ENCODE data around the gene HBE1. TPM values are rescaled to one million over a fixed set of nuclear protein-coding genes. Genes with fewer than 3 reads are reported as not detected.

HBE1 gene
- total and polyA plus RNA-seq, 2 experiments from 2014 or later: not detected

- no peak for ATAC-seq
- H3K9me2 ChIP-seq (ENCODE audit: insufficient read depth): no peaks in the 10 kb centered on the region
- no peak overlapping the region for H3K27ac Mint-ChIP-seq
These were observed 5.8 kb upstream of the HBE1 start for GRCh38 chr11:5275369-5276110.

More at GRCh38 chr11:5275369-5276110, 5.8 kb upstream of the HBE1 start:
- Mint-ChIP-seq H3K9me3 (no peaks in the 10 kb centered on the region), H3K36me3 (ENCODE audit: low read depth) (no peaks in the 10 kb centered on the region), H3K27me3 (ENCODE audit: insufficient read depth, low read depth, poor library complexity) (no peaks in the 10 kb centered on the region), H3K4me3 (no peak overlapping the region), H3K4me1 (peaks cover 7% of the 10 kb centered on the region; the same call in 2 of the 3 replicates)
- Histone ChIP-seq H3K4me1 (ENCODE audit: insufficient read depth) (no peaks in the 10 kb centered on the region), H3K36me3 (ENCODE audit: insufficient read depth) (no peaks in the 10 kb centered on the region), H3K4me2 (no peak overlapping the region), H3K4me3 (no peak overlapping the region), H3K27me3 (ENCODE audit: insufficient read depth) (no peaks in the 10 kb centered on the region), H3F3A (replicated peaks; ENCODE audit: low read depth) (no peaks in the 10 kb centered on the region), H3K27ac (ENCODE audit: low read depth) (no peak overlapping the region), H3K79me2 (replicated peaks; ENCODE audit: insufficient read depth) (no peaks in the 10 kb centered on the region), H2AFZ (no peak overlapping the region), H4K20me1 (replicated peaks; ENCODE audit: insufficient read depth) (no peaks in the 10 kb centered on the region)
- DNase-seq (ENCODE audit: low spot score): no peak
- TF ChIP-seq ZNF331 (CRISPR knock-in tag; IDR thresholded peaks at IDR 0.05; ENCODE audit: low read depth) (no peak), JUNB (IDR thresholded peaks at IDR 0.05; ENCODE audit: unreplicated experiment) (no peak), ZNF114 (CRISPR knock-in tag; IDR thresholded peaks at IDR 0.05) (no peak), ETS1 (IDR thresholded peaks at IDR 0.05) (no peak), STAT1 (IDR thresholded peaks at IDR 0.05; ENCODE audit: unreplicated experiment) (no peak), NANOG (IDR thresholded peaks at IDR 0.05; ENCODE audit: borderline replicate concordance) (no peak), CTCF (conservative IDR thresholded peaks at IDR 0.05; ENCODE audit: low read depth in 2 of 2) (no peak), POLR2AphosphoS5 (IDR thresholded peaks at IDR 0.05; ENCODE audit: low read depth) (no peak), EZH2phosphoT487 (IDR thresholded peaks at IDR 0.05; ENCODE audit: unreplicated experiment) (no peak), EZH2 (IDR thresholded peaks at IDR 0.05; ENCODE audit: low read depth, unreplicated experiment) (no peak)
- TF ChIP-seq, protein P1, sequence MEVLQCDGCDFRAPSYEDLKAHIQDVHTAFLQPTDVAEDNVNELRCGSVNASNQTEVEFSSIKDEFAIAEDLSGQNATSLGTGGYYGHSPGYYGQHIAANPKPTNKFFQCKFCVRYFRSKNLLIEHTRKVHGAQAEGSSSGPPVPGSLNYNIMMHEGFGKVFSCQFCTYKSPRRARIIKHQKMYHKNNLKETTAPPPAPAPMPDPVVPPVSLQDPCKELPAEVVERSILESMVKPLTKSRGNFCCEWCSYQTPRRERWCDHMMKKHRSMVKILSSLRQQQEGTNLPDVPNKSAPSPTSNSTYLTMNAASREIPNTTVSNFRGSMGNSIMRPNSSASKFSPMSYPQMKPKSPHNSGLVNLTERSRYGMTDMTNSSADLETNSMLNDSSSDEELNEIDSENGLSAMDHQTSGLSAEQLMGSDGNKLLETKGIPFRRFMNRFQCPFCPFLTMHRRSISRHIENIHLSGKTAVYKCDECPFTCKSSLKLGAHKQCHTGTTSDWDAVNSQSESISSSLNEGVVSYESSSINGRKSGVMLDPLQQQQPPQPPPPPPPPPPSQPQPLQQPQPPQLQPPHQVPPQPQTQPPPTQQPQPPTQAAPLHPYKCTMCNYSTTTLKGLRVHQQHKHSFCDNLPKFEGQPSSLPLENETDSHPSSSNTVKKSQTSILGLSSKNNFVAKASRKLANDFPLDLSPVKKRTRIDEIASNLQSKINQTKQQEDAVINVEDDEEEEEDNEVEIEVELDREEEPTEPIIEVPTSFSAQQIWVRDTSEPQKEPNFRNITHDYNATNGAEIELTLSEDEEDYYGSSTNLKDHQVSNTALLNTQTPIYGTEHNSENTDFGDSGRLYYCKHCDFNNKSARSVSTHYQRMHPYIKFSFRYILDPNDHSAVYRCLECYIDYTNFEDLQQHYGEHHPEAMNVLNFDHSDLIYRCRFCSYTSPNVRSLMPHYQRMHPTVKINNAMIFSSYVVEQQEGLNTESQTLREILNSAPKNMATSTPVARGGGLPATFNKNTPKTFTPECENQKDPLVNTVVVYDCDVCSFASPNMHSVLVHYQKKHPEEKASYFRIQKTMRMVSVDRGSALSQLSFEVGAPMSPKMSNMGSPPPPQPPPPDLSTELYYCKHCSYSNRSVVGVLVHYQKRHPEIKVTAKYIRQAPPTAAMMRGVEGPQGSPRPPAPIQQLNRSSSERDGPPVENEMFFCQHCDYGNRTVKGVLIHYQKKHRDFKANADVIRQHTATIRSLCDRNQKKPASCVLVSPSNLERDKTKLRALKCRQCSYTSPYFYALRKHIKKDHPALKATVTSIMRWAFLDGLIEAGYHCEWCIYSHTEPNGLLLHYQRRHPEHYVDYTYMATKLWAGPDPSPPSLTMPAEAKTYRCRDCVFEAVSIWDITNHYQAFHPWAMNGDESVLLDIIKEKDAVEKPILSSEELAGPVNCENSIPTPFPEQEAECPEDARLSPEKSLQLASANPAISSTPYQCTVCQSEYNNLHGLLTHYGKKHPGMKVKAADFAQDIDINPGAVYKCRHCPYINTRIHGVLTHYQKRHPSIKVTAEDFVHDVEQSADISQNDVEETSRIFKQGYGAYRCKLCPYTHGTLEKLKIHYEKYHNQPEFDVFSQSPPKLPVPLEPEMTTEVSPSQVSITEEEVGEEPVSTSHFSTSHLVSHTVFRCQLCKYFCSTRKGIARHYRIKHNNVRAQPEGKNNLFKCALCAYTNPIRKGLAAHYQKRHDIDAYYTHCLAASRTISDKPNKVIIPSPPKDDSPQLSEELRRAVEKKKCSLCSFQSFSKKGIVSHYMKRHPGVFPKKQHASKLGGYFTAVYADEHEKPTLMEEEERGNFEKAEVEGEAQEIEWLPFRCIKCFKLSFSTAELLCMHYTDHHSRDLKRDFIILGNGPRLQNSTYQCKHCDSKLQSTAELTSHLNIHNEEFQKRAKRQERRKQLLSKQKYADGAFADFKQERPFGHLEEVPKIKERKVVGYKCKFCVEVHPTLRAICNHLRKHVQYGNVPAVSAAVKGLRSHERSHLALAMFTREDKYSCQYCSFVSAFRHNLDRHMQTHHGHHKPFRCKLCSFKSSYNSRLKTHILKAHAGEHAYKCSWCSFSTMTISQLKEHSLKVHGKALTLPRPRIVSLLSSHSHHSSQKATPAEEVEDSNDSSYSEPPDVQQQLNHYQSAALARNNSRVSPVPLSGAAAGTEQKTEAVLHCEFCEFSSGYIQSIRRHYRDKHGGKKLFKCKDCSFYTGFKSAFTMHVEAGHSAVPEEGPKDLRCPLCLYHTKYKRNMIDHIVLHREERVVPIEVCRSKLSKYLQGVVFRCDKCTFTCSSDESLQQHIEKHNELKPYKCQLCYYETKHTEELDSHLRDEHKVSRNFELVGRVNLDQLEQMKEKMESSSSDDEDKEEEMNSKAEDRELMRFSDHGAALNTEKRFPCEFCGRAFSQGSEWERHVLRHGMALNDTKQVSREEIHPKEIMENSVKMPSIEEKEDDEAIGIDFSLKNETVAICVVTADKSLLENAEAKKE (CRISPR knock-in tag; IDR thresholded peaks at IDR 0.05): no peak
